Mesothelial cell of epicardium (in vitro differentiated cells): ENCODE results near the gene ATP10B. TPM values are rescaled to one million over a fixed set of nuclear protein-coding genes. Genes with fewer than 3 reads are reported as not detected.

Experiments
- DNase-seq, 2 experiments: peaks; one replicate each; pipeline ENCODE4 v3.0.0; 2021; ENCODE audit warnings: low spot score in 2 of 2; ENCODE audit not compliant: unreplicated experiment in 2 of 2
- H3K27ac Mint-ChIP-seq: 2 replicates; pipeline ENCODE4 v1.8.0; 2021; ENCODE audit warnings: mixed read lengths
- H3K27me3 Mint-ChIP-seq: 2 replicates; pipeline ENCODE4 v1.8.0; 2021; ENCODE audit warnings: low read depth, mixed read lengths
- H3K36me3 Mint-ChIP-seq: 2 replicates; pipeline ENCODE4 v1.8.0; 2021; ENCODE audit warnings: mixed read lengths
- H3K4me1 Mint-ChIP-seq: 2 replicates; pipeline ENCODE4 v1.8.0; 2021; ENCODE audit warnings: mixed read lengths
- H3K4me3 Mint-ChIP-seq: 2 replicates; pipeline ENCODE4 v1.8.0; 2021; ENCODE audit warnings: mild to moderate bottlenecking, moderate library complexity, mixed read lengths
- H3K9me3 Mint-ChIP-seq: 2 replicates; pipeline ENCODE4 v1.8.0; 2021; ENCODE audit warnings: mixed read lengths
- total RNA-seq: library from RNA; stranded (reverse); gene quantifications from 3 replicates; pipeline ENCODE4 v1.2.1, GENCODE V29; 2021
- TF ChIP-seq, protein P1 (sequence below): fragments of 200-600 bp; sonication (generic); IDR thresholded peaks from one replicate; pipeline ENCODE4 v1.5.0; 2021; ENCODE audit warnings: antibody characterized with exemption; ENCODE audit not compliant: unreplicated experiment

Gene ATP10B
- total RNA-seq, 1 donor from 2014 or later: not detected

- Mint-ChIP-seq H3K9me3 (peaks cover 4% of the 10 kb centered on the region), H3K4me3 (no peak overlapping the region), H3K36me3 (no peaks in the 10 kb centered on the region), H3K27me3 (no peaks in the 10 kb centered on the region), H3K27ac (no peak overlapping the region), H3K4me1 (no peaks in the 10 kb centered on the region)
- TF ChIP-seq, protein P1, sequence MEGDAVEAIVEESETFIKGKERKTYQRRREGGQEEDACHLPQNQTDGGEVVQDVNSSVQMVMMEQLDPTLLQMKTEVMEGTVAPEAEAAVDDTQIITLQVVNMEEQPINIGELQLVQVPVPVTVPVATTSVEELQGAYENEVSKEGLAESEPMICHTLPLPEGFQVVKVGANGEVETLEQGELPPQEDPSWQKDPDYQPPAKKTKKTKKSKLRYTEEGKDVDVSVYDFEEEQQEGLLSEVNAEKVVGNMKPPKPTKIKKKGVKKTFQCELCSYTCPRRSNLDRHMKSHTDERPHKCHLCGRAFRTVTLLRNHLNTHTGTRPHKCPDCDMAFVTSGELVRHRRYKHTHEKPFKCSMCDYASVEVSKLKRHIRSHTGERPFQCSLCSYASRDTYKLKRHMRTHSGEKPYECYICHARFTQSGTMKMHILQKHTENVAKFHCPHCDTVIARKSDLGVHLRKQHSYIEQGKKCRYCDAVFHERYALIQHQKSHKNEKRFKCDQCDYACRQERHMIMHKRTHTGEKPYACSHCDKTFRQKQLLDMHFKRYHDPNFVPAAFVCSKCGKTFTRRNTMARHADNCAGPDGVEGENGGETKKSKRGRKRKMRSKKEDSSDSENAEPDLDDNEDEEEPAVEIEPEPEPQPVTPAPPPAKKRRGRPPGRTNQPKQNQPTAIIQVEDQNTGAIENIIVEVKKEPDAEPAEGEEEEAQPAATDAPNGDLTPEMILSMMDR: no peak
- no peak for DNase-seq
Measured at GRCh38 chr5:160769301-160769700, 82.7 kb downstream of the ATP10B start.

DNA sequence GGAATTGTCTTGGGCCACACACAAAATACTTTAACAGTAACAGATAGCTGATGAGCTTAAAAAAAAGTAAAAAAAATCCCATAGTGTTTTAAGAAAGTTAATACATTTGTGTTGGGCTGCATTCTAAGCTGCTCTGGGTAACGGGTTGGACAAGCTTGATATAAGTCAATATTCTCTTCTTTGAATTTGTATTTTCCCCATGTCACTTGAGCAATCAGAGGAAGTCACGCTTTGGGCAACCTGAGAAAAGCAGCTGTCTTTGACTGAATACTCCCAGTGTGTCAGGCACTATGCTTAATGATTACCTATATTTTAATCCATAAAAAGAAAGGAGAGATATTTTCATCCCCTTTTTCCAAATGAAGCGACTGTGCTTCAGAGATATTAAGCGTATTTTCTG is 84.9 kb downstream of the ATP10B start:
- H3K36me3 Mint-ChIP-seq: no peaks in the 10 kb centered on the region
- H3K27ac Mint-ChIP-seq: no peak overlapping the region
- no peaks in the 10 kb centered on the region for H3K27me3 Mint-ChIP-seq
- TF ChIP-seq, protein P1: no peak
- H3K4me3 Mint-ChIP-seq: no peak overlapping the region
- no peaks in the 10 kb centered on the region for H3K4me1 Mint-ChIP-seq
- peaks cover 15% of the 10 kb centered on the region for H3K9me3 Mint-ChIP-seq
- DNase-seq: no peak

DNA sequence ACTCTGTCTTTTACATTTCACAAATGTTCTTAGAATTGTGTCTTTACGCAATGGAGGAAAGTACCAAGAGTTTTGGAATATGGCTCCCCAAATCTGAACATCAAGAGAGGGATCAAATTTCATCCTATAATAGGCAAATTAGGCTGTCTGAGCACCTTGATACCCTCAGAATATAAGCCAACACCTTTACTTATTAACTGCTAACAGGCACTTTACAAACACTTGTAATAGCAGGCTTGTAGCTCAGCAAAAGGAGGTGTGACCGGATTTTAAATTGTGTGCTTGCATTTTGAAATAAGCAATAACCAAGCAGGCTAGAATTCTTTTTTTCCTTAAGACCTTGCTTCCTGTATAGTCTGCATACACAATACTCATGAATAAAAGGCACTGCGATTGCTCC is 92.0 kb downstream of the ATP10B start:
- DNase-seq: no peak
- H3K36me3 Mint-ChIP-seq: no peaks in the 10 kb centered on the region
- TF ChIP-seq, protein P1: no peak
- H3K4me3 Mint-ChIP-seq: no peak overlapping the region
- no peaks in the 10 kb centered on the region for H3K27me3 Mint-ChIP-seq
- peaks cover 5% of the 10 kb centered on the region for H3K4me1 Mint-ChIP-seq
- no peak overlapping the region for H3K27ac Mint-ChIP-seq
- peaks cover 29% of the 10 kb centered on the region for H3K9me3 Mint-ChIP-seq

- Mint-ChIP-seq H3K4me1 (peaks cover 5% of the 10 kb centered on the region), H3K36me3 (no peaks in the 10 kb centered on the region), H3K4me3 (no peak overlapping the region), H3K9me3 (peaks cover 19% of the 10 kb centered on the region), H3K27me3 (no peaks in the 10 kb centered on the region), H3K27ac (no peak overlapping the region)
- TF ChIP-seq, protein P1: no peak
- no peak for DNase-seq
Measured at GRCh38 chr5:160757194-160757593, 94.8 kb downstream of the ATP10B start.

GRCh38 chr5:160750938-160751657 is 100.9 kb downstream of the ATP10B start:
- Mint-ChIP-seq H3K4me3 (no peak overlapping the region), H3K9me3 (peaks cover 2% of the 10 kb centered on the region), H3K27ac (no peak overlapping the region), H3K4me1 (peaks cover 7% of the 10 kb centered on the region), H3K36me3 (no peaks in the 10 kb centered on the region), H3K27me3 (no peaks in the 10 kb centered on the region)
- no peak for DNase-seq
- TF ChIP-seq, protein P1: no peak
